SK-N-MC (cell line): ENCODE data around the gene KCTD5.
"Not testable (repeated sequence)": the region's sequence is repeated elsewhere in the genome, so short reads cannot be mapped to it uniquely, and the experiment has no call there.

Experiments
- EZH2 ChIP-seq: fragments of 200-600 bp; sonication (generic); IDR thresholded peaks from one replicate; pipeline ENCODE4 v1.6.1; 2017; ENCODE audit warnings: antibody characterized with exemption
- FOXP2 ChIP-seq: optimal IDR thresholded peaks from 2 replicates; pipeline ENCODE3; 2011; ENCODE audit warnings: mild to moderate bottlenecking, moderate library complexity; ENCODE audit not compliant: insufficient read depth; ENCODE audit errors: extremely low read length, control extremely low read depth
- POLR2AphosphoS5 ChIP-seq: IDR thresholded peaks from 2 replicates; pipeline ENCODE4 v1.6.1; 2012; ENCODE audit warnings: mild to moderate bottlenecking, low read depth, low read length, borderline replicate concordance

DNA sequence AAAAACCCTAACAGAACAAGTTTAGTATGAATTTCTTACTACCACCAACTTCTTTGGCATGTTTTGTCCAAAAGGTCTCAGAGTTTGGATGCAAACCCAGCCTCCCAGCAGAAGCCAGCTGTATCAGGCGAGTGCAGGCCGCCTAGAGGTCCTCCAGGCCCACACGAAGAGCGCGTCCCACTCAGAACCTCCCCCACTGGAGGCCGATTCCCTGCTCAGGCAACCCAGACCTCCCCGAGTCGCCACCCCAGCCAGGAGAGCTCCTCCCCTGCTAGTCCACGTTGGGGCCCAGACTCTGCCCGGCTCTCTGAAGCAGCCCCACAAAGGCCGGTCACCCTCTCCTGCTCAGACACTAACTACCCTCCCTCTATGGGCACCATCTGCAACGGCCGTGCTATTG lies 28.4 kb upstream of the KCTD5 start:
- not testable (repeated sequence) for TF ChIP-seq EZH2, POLR2AphosphoS5, FOXP2
